ENCODE results near the gene EPB41.

DNA sequence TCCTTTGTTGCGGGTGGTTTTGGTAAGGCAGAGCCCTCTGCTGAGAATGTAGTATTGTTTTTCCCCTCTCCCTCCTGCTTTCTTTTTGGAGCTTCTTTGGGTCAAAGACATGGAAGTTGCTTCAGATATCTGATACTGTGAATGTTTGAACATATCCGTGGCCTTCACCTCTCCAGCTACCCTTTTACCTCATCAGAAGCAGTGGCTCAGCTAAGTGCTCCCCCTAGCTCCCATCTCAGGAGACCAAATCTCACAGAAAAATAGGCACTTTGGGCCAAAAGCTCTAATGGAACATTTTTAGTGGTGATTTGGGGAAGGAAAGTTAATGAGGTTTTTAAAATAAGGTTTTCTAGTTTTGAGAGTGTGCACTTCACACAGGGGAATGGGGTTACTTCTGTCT, 203.0 kb downstream of the EPB41 start:
- TF ChIP-seq NANOG (IDR thresholded peaks at IDR 0.05; ENCODE audit: borderline replicate concordance) (no peak), EZH2phosphoT487 (IDR thresholded peaks at IDR 0.05; ENCODE audit: unreplicated experiment) (no peak), CREB1 (CRISPR knock-in tag; IDR thresholded peaks at IDR 0.05; ENCODE audit: low read depth) (no peak), EZH2 (IDR thresholded peaks at IDR 0.05; ENCODE audit: low read depth, unreplicated experiment) (no peak), POLR2AphosphoS5 (IDR thresholded peaks at IDR 0.05; ENCODE audit: low read depth) (no peak), STAT1 (IDR thresholded peaks at IDR 0.05; ENCODE audit: unreplicated experiment) (no peak), ZNF114 (CRISPR knock-in tag; IDR thresholded peaks at IDR 0.05) (no peak)
- TF ChIP-seq, protein P1, sequence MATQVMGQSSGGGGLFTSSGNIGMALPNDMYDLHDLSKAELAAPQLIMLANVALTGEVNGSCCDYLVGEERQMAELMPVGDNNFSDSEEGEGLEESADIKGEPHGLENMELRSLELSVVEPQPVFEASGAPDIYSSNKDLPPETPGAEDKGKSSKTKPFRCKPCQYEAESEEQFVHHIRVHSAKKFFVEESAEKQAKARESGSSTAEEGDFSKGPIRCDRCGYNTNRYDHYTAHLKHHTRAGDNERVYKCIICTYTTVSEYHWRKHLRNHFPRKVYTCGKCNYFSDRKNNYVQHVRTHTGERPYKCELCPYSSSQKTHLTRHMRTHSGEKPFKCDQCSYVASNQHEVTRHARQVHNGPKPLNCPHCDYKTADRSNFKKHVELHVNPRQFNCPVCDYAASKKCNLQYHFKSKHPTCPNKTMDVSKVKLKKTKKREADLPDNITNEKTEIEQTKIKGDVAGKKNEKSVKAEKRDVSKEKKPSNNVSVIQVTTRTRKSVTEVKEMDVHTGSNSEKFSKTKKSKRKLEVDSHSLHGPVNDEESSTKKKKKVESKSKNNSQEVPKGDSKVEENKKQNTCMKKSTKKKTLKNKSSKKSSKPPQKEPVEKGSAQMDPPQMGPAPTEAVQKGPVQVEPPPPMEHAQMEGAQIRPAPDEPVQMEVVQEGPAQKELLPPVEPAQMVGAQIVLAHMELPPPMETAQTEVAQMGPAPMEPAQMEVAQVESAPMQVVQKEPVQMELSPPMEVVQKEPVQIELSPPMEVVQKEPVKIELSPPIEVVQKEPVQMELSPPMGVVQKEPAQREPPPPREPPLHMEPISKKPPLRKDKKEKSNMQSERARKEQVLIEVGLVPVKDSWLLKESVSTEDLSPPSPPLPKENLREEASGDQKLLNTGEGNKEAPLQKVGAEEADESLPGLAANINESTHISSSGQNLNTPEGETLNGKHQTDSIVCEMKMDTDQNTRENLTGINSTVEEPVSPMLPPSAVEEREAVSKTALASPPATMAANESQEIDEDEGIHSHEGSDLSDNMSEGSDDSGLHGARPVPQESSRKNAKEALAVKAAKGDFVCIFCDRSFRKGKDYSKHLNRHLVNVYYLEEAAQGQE (IDR thresholded peaks at IDR 0.05; ENCODE audit: unreplicated experiment): no peak
- TF ChIP-seq, protein P2, sequence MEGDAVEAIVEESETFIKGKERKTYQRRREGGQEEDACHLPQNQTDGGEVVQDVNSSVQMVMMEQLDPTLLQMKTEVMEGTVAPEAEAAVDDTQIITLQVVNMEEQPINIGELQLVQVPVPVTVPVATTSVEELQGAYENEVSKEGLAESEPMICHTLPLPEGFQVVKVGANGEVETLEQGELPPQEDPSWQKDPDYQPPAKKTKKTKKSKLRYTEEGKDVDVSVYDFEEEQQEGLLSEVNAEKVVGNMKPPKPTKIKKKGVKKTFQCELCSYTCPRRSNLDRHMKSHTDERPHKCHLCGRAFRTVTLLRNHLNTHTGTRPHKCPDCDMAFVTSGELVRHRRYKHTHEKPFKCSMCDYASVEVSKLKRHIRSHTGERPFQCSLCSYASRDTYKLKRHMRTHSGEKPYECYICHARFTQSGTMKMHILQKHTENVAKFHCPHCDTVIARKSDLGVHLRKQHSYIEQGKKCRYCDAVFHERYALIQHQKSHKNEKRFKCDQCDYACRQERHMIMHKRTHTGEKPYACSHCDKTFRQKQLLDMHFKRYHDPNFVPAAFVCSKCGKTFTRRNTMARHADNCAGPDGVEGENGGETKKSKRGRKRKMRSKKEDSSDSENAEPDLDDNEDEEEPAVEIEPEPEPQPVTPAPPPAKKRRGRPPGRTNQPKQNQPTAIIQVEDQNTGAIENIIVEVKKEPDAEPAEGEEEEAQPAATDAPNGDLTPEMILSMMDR (conservative IDR thresholded peaks at IDR 0.05; ENCODE audit: low read depth in 2 of 2): peak; percentile 46 to 67
